Measurements from ENCODE around the gene SLX4IP. TPM values are rescaled to one million over a fixed set of nuclear protein-coding genes. Genes with fewer than 3 reads are reported as not detected.

SLX4IP gene
- total RNA-seq, 1 experiment from 2014 or later = 11.1 TPM

DNA sequence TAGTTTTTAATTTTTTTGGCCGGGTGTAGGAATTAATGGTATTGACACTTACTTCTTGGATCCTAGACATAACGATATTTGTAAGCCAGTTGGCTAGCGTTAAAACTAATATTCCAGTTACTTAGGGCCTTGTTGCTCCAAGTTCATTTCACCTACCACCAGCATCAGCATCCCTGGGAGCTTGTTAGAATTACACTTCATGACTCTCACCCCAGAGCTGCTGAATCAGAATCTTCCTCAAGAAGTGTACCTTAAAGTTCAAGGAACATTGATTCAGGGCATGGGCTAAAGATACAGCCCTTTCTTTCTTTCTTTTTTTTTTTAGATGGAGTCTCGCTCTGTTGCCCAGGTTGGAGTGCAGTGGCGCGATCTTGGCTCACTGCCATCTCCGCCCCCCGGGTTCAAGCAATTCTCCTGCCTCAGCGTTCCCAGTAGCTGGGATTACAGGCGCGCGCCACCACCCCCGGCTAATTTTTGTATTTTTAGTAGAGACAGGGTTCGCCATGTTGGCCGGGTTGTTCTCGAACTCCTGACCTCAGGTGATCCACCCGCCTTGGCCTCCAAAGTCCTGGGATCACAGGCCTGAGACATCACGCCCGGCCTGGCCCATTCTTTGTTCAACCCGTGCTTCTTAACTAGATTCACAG lies 1.1 kb downstream of the SLX4IP start:
- H3K36me3 ChIP-seq (ENCODE audit: control insufficient read depth in 1 of 2, insufficient read depth in 2 of 2, low read length in 2 of 2) = no peaks in the 10 kb centered on the region; a peak in 1 of 4 replicates
- ATAC-seq (no peak), DNase-seq (ENCODE audit: low read depth, low spot score) (no peak)
- H3K79me2 ChIP-seq (ENCODE audit: insufficient read depth, low read length) = peaks cover 59% of the 10 kb centered on the region
- ChIA-PET RAD21 (ENCODE audit: low non-redundant PET in 1 of 2, low total read pairs in 2 of 2, uncharacterized antibody in 2 of 2, unreplicated experiment in 2 of 2) (no interaction called here), CTCF (interaction anchor here (1.8 kb wide), 1 partner anchor 9 kb away, joined by 5 read pairs; no protein-coding TSS in a partner anchor), POLR2A (interaction anchor here (1.3 to 2.0 kb wide), 2 partner anchors 13 to 85 kb away, joined by 5 read pairs; no protein-coding TSS in a partner anchor)
- no TSS peak for BruUV-seq (replicated peaks)
- peaks cover 5 to 21% of the 10 kb centered on the region in 2 experiments for H3K4me1 ChIP-seq (ENCODE audit: control insufficient read depth in 1 of 2, insufficient read depth in 2 of 2, low read length in 2 of 2)
- H3K9me2 ChIP-seq (ENCODE audit: insufficient read depth) = no peaks in the 10 kb centered on the region
- peak overlapping the region; percentile 85 for H3K9ac ChIP-seq (ENCODE audit: low read length)
- peak overlapping the region; percentile 63 to 96 for H3K4me3 ChIP-seq (replicated peaks in 1 of 2; ENCODE audit: low read depth in 1 of 2, low read length in 2 of 2)
- H4K20me1 ChIP-seq (ENCODE audit: insufficient read depth) = no peaks in the 10 kb centered on the region
- H3K9me3 ChIP-seq (ENCODE audit: control insufficient read depth in 1 of 2, insufficient read depth in 1 of 2, low read depth in 1 of 2, low read length in 2 of 2) = no peaks in the 10 kb centered on the region
- H3K27me3 ChIP-seq (ENCODE audit: insufficient read depth, low read length) = no peaks in the 10 kb centered on the region
- peak overlapping the region; percentile 68 for H3K4me2 ChIP-seq (ENCODE audit: low read length)
- peak overlapping the region; percentile 86; the same call in 1 of the 2 replicates for H3K27ac ChIP-seq (ENCODE audit: low read depth, low read length)
- no peak overlapping the region for H2AFZ ChIP-seq (ENCODE audit: low read depth, low read length, poor library complexity, severe bottlenecking)
- TF ChIP-seq ZNF274 (IDR thresholded peaks at IDR 0.05; ENCODE audit: low read depth, low read length) = no peak
- intact Hi-C loops (cut with micrococcal nuclease) = loop anchor here (5.0 to 10.0 kb wide), 4 partner anchors 76 to 1109 kb away; partner anchors contain the start of gene JAG1

DNA sequence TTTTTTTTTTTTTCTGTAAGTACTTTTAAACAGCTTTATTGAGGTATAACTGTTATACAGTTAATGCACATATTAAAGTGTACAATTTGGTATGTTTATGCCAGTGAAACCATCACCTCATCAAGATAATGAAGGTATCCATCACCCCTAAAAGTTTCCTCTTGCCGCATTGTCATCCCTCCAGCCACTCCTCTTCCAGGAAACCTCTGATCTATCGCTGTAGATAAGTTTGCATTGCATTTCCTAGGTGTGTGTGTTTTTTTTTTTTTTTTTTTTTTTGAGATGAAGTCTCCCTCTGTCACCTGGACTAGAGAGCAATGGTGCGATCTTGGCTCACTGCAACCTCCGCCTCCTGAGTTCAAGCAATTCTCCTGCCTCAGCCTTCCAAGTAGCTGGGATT lies 3.1 kb downstream of the SLX4IP start:
- TF ChIP-seq SRF (IDR thresholded peaks at IDR 0.05; ENCODE audit: low read depth) (no peak), TCF7L2 (IDR thresholded peaks at IDR 0.05; ENCODE audit: borderline replicate concordance, extremely low read depth, insufficient read depth, insufficient read length) (no peak), EGR1 (IDR thresholded peaks at IDR 0.05; ENCODE audit: low read depth) (no peak), SP1 (IDR thresholded peaks at IDR 0.05; ENCODE audit: low read depth) (no peak), CEBPB (IDR thresholded peaks at IDR 0.05; ENCODE audit: low read depth) (no peak), ELF1 (IDR thresholded peaks at IDR 0.05; ENCODE audit: borderline replicate concordance, low read depth) (no peak), POLR2A (IDR thresholded peaks at IDR 0.05; ENCODE audit: borderline replicate concordance, extremely low read depth, insufficient read depth, insufficient read length) (no peak), EZH2phosphoT487 (IDR thresholded peaks at IDR 0.05; ENCODE audit: borderline replicate concordance) (no peak)
- TF ChIP-seq, protein P1, sequence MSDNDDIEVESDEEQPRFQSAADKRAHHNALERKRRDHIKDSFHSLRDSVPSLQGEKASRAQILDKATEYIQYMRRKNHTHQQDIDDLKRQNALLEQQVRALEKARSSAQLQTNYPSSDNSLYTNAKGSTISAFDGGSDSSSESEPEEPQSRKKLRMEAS (IDR thresholded peaks at IDR 0.05) = no peak
- Histone ChIP-seq H3K9me3 (ENCODE audit: control insufficient read depth in 1 of 2, insufficient read depth in 1 of 2, low read depth in 1 of 2, low read length in 2 of 2) (no peaks in the 10 kb centered on the region), H2AFZ (ENCODE audit: low read depth, low read length, poor library complexity, severe bottlenecking) (no peak overlapping the region), H3K4me3 (replicated peaks in 1 of 2; ENCODE audit: low read depth in 1 of 2, low read length in 2 of 2) (no peak overlapping the region), H3K4me2 (ENCODE audit: low read length) (no peak overlapping the region), H4K20me1 (ENCODE audit: insufficient read depth) (no peaks in the 10 kb centered on the region), H3K9ac (ENCODE audit: low read length) (no peak overlapping the region), H3K27me3 (ENCODE audit: insufficient read depth, low read length) (no peaks in the 10 kb centered on the region), H3K4me1 (ENCODE audit: control insufficient read depth in 1 of 2, insufficient read depth in 2 of 2, low read length in 2 of 2) (peaks cover 2 to 9% of the 10 kb centered on the region in 2 experiments), H3K79me2 (ENCODE audit: insufficient read depth, low read length) (peaks cover 39% of the 10 kb centered on the region), H3K36me3 (ENCODE audit: control insufficient read depth in 1 of 2, insufficient read depth in 2 of 2, low read length in 2 of 2) (no peaks in the 10 kb centered on the region), H3K9me2 (ENCODE audit: insufficient read depth) (no peaks in the 10 kb centered on the region), H3K27ac (ENCODE audit: low read depth, low read length) (no peak overlapping the region)
- intact Hi-C loops (cut with micrococcal nuclease) = loop anchor here (5.0 to 10.0 kb wide), 4 partner anchors 74 to 1107 kb away; partner anchors contain the start of gene JAG1
- RAD21 ChIA-PET (ENCODE audit: low non-redundant PET in 1 of 2, low total read pairs in 2 of 2, uncharacterized antibody in 2 of 2, unreplicated experiment in 2 of 2) = no interaction called here
- no peak for DNase-seq (ENCODE audit: low read depth, low spot score)
- POLR2A ChIA-PET = no interaction called here
- CTCF ChIA-PET = no interaction called here
- no peak for ATAC-seq
- BruUV-seq (replicated peaks) = no TSS peak

Data from HCT116 (cell line).